AG10803 (cell line): ENCODE data around the gene KIZ.

Experiments used
- DNase-seq: peaks from one replicate; pipeline ENCODE4 v3.0.0; 2010; ENCODE audit warnings: low read depth
- H3K4me3 ChIP-seq: 2 replicates; pipeline ENCODE4 v1.5.1; 2011; ENCODE audit warnings: mild to moderate bottlenecking, low read length, control low read depth
- TF ChIP-seq, protein P1 (sequence below): conservative IDR thresholded peaks from 2 replicates; pipeline ENCODE4 v1.5.1; 2011; ENCODE audit warnings: mild to moderate bottlenecking, low read length, control low read depth, inconsistent platforms

KIZ gene

DNA sequence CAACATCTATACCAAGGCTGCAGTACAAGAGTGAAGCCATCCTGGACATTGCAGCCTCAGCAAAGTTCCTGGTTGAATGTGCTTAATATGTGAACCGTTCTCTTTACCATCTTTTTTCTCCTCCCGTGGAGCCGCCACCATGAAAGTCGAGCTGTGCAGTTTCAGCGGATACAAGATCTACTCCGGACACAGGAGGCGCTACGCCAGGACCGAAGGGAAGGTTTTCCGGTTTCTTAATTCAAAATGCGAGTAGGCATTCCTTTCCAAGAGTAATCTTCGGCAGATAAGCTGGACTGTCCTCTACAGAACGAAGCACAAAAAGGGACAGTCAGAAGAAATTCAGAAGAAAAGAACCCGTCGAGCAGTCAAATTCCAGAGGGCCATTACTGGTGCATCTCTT lies 11.3 kb upstream of the KIZ start:
- no peak for DNase-seq
- TF ChIP-seq, protein P1, sequence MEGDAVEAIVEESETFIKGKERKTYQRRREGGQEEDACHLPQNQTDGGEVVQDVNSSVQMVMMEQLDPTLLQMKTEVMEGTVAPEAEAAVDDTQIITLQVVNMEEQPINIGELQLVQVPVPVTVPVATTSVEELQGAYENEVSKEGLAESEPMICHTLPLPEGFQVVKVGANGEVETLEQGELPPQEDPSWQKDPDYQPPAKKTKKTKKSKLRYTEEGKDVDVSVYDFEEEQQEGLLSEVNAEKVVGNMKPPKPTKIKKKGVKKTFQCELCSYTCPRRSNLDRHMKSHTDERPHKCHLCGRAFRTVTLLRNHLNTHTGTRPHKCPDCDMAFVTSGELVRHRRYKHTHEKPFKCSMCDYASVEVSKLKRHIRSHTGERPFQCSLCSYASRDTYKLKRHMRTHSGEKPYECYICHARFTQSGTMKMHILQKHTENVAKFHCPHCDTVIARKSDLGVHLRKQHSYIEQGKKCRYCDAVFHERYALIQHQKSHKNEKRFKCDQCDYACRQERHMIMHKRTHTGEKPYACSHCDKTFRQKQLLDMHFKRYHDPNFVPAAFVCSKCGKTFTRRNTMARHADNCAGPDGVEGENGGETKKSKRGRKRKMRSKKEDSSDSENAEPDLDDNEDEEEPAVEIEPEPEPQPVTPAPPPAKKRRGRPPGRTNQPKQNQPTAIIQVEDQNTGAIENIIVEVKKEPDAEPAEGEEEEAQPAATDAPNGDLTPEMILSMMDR: no peak
- H3K4me3 ChIP-seq: no peak overlapping the region

DNA sequence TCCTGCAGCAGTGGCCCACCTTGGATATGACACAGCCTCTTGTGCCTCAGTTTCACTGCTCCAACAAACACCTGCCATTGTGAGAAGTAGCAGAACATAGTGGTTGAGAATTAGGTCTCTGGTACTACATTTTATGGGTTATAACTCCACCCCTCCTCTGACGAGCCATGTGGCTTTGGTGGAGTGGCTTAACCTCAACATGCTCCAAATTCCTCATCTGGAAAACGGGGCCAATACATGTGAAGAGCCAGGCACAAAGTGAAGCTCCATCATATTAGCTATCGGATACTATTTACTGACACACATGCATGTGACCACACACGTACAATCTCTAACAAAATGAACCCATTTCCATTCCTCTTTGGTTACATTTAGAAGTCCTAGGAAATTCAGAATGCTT lies 8.4 kb upstream of the KIZ start:
- DNase-seq: no peak
- H3K4me3 ChIP-seq: no peak overlapping the region
- TF ChIP-seq, protein P1: no peak

DNA sequence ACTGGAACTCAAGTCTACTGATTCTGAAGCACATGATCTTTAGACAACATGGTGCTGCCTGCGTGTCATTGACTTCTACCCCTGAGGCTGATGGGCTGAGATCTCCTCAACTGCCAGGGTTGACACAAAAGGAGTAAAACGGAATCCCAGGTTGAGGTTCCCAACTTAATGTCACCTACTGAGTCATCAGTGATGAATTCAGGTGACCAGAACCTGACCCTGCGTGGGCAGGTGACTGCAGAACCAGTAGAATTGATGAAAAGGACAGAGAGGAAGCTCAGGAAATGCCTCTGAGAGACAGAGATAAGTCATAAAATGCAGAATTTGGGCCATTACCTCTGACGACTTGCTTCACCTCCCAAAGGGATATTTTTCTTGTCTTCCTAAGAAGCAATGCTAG lies 7.7 kb upstream of the KIZ start:
- TF ChIP-seq, protein P1: no peak
- H3K4me3 ChIP-seq: no peak overlapping the region
- DNase-seq: no peak

DNA sequence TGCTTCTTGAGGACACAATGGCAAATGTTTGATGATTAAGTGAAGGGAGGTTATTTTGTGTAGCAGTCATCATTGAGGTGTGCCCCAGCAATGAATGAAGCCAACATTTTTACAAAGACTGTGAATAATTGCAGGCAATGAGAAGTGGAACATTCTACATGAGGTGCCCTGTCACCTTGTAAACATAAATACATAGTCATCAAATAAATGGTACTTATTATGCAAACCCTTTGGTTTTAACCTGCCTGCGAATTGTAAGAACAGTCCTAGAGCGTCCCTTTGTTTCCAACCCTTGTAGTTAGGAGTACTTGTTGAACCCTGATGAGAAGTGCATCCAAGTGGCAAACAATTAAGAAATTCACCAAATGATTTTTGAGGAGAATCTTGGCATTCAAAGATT lies 7.1 kb upstream of the KIZ start:
- TF ChIP-seq, protein P1: no peak
- DNase-seq: no peak
- no peak overlapping the region for H3K4me3 ChIP-seq

DNA sequence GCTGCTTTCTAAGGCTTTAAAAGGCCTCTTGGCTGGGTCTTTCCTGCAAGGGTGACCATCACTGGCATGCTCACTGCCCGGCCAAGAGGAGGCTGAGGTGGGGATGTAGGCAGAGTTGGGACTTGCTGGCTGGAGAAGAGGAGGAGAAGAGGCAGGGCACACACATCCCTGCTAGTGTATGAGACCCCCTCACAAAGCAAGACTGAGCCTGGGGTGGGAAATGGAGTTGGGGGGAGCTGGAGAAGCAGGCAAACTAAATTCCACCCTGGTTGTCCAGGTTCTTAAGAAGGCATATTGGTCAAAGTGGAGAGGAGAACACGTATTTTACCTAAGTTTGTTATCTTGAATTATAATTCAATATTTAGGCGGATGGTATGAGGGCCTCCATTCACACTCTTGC lies 1.7 kb upstream of the KIZ start:
- TF ChIP-seq, protein P1: no peak
- no peak overlapping the region for H3K4me3 ChIP-seq
- no peak for DNase-seq

DNA sequence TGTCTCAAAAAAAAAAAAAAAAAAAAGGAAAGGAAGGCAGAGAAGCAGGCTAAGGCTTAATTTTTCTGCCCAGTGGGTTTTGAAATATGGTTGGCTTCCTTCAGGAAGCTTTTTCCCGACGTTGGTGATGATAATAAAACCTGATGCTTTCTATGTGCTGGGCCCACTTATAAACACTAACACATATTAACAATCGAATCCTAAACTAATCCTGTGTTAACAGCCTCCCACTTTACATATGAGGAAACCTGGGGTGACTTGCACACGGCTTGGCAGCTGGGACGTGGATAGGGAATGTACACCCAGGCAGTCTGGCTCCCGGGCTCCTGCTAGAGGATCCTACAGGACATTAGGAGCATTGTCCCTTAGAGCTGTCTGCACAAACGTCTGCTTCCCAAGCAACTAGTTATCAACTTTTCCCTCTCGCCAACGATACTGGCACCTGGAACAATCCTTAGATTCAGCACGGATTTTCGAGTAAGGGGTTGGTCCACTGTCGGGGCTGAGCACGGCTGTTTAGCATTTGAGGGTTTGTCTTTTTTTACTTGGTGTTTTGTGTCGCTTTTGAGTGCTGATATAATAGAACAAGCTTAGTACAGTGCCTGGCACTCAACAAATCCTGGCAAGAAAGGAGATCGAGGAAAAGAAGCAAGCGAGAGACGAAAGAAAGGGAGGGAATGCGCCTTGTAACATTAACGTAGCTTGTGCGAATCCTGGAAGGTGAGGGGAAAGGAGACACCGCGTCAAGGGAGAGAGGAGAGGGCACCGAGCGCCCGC lies 622 bp upstream of the KIZ start:
- TF ChIP-seq, protein P1: peak; percentile 44
- DNase-seq: peak; percentile 51
- peak overlapping the region; percentile 64 for H3K4me3 ChIP-seq

DNA sequence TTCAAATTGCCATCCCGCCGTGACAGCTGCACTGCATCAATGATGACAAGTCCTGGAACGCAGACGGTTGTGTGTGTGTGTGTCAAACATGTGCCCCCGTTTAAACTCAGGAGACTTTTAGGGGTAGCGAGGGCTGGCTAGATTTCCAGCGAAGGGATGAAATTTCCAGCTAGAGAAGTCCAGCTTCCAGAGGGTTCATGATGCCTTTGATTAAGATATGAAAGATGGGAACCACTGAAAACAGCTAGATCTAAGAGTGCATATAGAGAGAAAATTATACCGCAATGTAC lies 644 bp downstream of the KIZ start:
- TF ChIP-seq, protein P1: no peak
- DNase-seq: peak; percentile 14
- H3K4me3 ChIP-seq: peak overlapping the region; percentile 81
